Chondrocyte (in vitro differentiated cells): Measurements from ENCODE around the gene ATAD3A. TPM values are rescaled to one million over a fixed set of nuclear protein-coding genes. Genes with fewer than 3 reads are reported as not detected.
"Not testable (repeated sequence)": the region's sequence is repeated elsewhere in the genome, so short reads cannot be mapped to it uniquely, and the experiment has no call there.

ENCODE experiments used
- DNase-seq: peaks from one replicate; pipeline ENCODE4 v3.0.0; 2021; ENCODE audit warnings: mixed read lengths, low spot score
- H3K27ac Mint-ChIP-seq: one replicate; pipeline ENCODE4 v1.8.0; 2021; ENCODE audit warnings: mild to moderate bottlenecking, moderate library complexity, mixed read lengths; ENCODE audit not compliant: unreplicated experiment
- H3K27me3 Mint-ChIP-seq: 2 replicates; pipeline ENCODE4 v1.8.0; 2021; ENCODE audit warnings: low read depth, mixed read lengths
- H3K36me3 Mint-ChIP-seq: 2 replicates; pipeline ENCODE4 v1.8.0; 2021; ENCODE audit warnings: low read depth, mixed read lengths
- H3K4me1 Mint-ChIP-seq: 2 replicates; pipeline ENCODE4 v1.8.0; 2021; ENCODE audit warnings: low read depth, mild to moderate bottlenecking, mixed read lengths
- H3K4me3 Mint-ChIP-seq: one replicate; pipeline ENCODE4 v1.8.0; 2021; ENCODE audit warnings: mild to moderate bottlenecking, moderate library complexity, mixed read lengths; ENCODE audit not compliant: unreplicated experiment
- H3K9me3 Mint-ChIP-seq: 2 replicates; pipeline ENCODE4 v1.8.0; 2021; ENCODE audit warnings: low read depth, mixed read lengths
- CTCF ChIP-seq: fragments of 200-600 bp; sonication (generic); IDR thresholded peaks from 2 replicates; pipeline ENCODE4 v1.5.0; 2021; ENCODE audit warnings: antibody characterized with exemption, mild to moderate bottlenecking, moderate library complexity
- total RNA-seq: library from RNA; stranded (reverse); gene quantifications from 3 replicates; pipeline ENCODE4 v1.2.1, GENCODE V29; 2021

The ATAD3A gene
- total RNA-seq, 1 donor from 2014 or later: 34.6 TPM

- no peak for DNase-seq
- no peak overlapping the region for H3K4me3 Mint-ChIP-seq
- peaks cover 12% of the 10 kb centered on the region for H3K4me1 Mint-ChIP-seq
- H3K27ac Mint-ChIP-seq: no peak overlapping the region
- H3K36me3 Mint-ChIP-seq: peaks cover 10% of the 10 kb centered on the region
- H3K9me3 Mint-ChIP-seq: no peaks in the 10 kb centered on the region
- H3K27me3 Mint-ChIP-seq: no peaks in the 10 kb centered on the region
- no peak for TF ChIP-seq CTCF
Observed at GRCh38 chr1:1517973-1518620, 6.1 kb downstream of the ATAD3A start.

- H3K4me1 Mint-ChIP-seq: peaks cover 11% of the 10 kb centered on the region
- H3K9me3 Mint-ChIP-seq, H3K27me3 Mint-ChIP-seq, DNase-seq, H3K27ac Mint-ChIP-seq, H3K4me3 Mint-ChIP-seq: not testable (repeated sequence)
- peaks cover 10% of the 10 kb centered on the region for H3K36me3 Mint-ChIP-seq
Observed at GRCh38 chr1:1518621-1519007, 6.7 kb downstream of the ATAD3A start.

GRCh38 chr1:1519805-1520505 lies 8.0 kb downstream of the ATAD3A start:
- H3K27ac Mint-ChIP-seq, DNase-seq, H3K27me3 Mint-ChIP-seq, H3K4me1 Mint-ChIP-seq, H3K9me3 Mint-ChIP-seq, H3K4me3 Mint-ChIP-seq: not testable (repeated sequence)
- peaks cover 10% of the 10 kb centered on the region for H3K36me3 Mint-ChIP-seq

GRCh38 chr1:1521331-1521730 lies 9.4 kb downstream of the ATAD3A start:
- no peaks in the 10 kb centered on the region for H3K27me3 Mint-ChIP-seq
- H3K4me1 Mint-ChIP-seq: no peaks in the 10 kb centered on the region
- H3K27ac Mint-ChIP-seq: no peak overlapping the region
- H3K4me3 Mint-ChIP-seq: no peak overlapping the region
- no peaks in the 10 kb centered on the region for H3K9me3 Mint-ChIP-seq
- TF ChIP-seq CTCF: no peak
- DNase-seq: no peak
- H3K36me3 Mint-ChIP-seq: peaks cover 10% of the 10 kb centered on the region

GRCh38 chr1:1522536-1522935 lies 10.6 kb downstream of the ATAD3A start:
- peaks cover 12% of the 10 kb centered on the region for H3K36me3 Mint-ChIP-seq

GRCh38 chr1:1523226-1523625 lies 11.3 kb downstream of the ATAD3A start:
- not testable (repeated sequence) for H3K9me3 Mint-ChIP-seq, H3K4me1 Mint-ChIP-seq, H3K27ac Mint-ChIP-seq, H3K36me3 Mint-ChIP-seq, H3K4me3 Mint-ChIP-seq, DNase-seq, H3K27me3 Mint-ChIP-seq

More at GRCh38 chr1:1522536-1522935, 10.6 kb downstream of the ATAD3A start:
- H3K4me3 Mint-ChIP-seq, H3K27me3 Mint-ChIP-seq, H3K9me3 Mint-ChIP-seq, H3K27ac Mint-ChIP-seq, H3K4me1 Mint-ChIP-seq, DNase-seq: not testable (repeated sequence)

GRCh38 chr1:1523651-1524050 lies 11.7 kb downstream of the ATAD3A start:
- H3K36me3 Mint-ChIP-seq, H3K4me3 Mint-ChIP-seq, H3K4me1 Mint-ChIP-seq, H3K9me3 Mint-ChIP-seq, H3K27me3 Mint-ChIP-seq, H3K27ac Mint-ChIP-seq, DNase-seq: not testable (repeated sequence)

- H3K4me1 Mint-ChIP-seq, DNase-seq, H3K9me3 Mint-ChIP-seq, H3K27me3 Mint-ChIP-seq, H3K36me3 Mint-ChIP-seq, H3K4me3 Mint-ChIP-seq, H3K27ac Mint-ChIP-seq: not testable (repeated sequence)
Observed at GRCh38 chr1:1524750-1525383, 12.9 kb downstream of the ATAD3A start.

GRCh38 chr1:1526476-1526875 lies 14.5 kb downstream of the ATAD3A start:
- not testable (repeated sequence) for H3K4me3 Mint-ChIP-seq, H3K27me3 Mint-ChIP-seq, H3K36me3 Mint-ChIP-seq, H3K4me1 Mint-ChIP-seq, H3K9me3 Mint-ChIP-seq, DNase-seq, H3K27ac Mint-ChIP-seq
